Osteoblast (primary cell): ENCODE results near the gene HHEX. TPM values are rescaled to one million over a fixed set of nuclear protein-coding genes. Genes with fewer than 3 reads are reported as not detected.

Experiments
- DNase-seq: peaks from one replicate; pipeline ENCODE4 v3.0.0; 2011; ENCODE audit warnings: low spot score, mixed read lengths; ENCODE audit not compliant: insufficient read length; ENCODE audit errors: missing footprints
- H2AFZ ChIP-seq: 2 replicates; pipeline ENCODE4 v1.6.0; 2011; ENCODE audit warnings: mild to moderate bottlenecking, low read length
- H3K27ac ChIP-seq: 2 replicates; pipeline ENCODE4 v1.5.1; 2011; ENCODE audit warnings: mild to moderate bottlenecking, low read depth, low read length, moderate library complexity
- H3K27me3 ChIP-seq: 2 replicates; pipeline ENCODE4 v1.6.0; 2012; ENCODE audit warnings: mild to moderate bottlenecking, control low read depth, inconsistent platforms, low read length, moderate library complexity; ENCODE audit not compliant: insufficient read depth
- H3K36me3 ChIP-seq: 2 replicates; pipeline ENCODE4 v1.5.1; 2011; ENCODE audit warnings: mild to moderate bottlenecking, low read length, control low read depth, moderate library complexity; ENCODE audit not compliant: insufficient read depth
- H3K4me1 ChIP-seq: 2 replicates; pipeline ENCODE4 v1.5.1; 2011; ENCODE audit warnings: mild to moderate bottlenecking, low read length, control low read depth, moderate library complexity; ENCODE audit not compliant: insufficient read depth
- H3K4me2 ChIP-seq: 2 replicates; pipeline ENCODE4 v1.6.0; 2011; ENCODE audit warnings: mild to moderate bottlenecking, low read length; ENCODE audit not compliant: insufficient read depth
- H3K4me3 ChIP-seq: fragments of 200-600 bp; sonication (generic); 3 replicates; pipeline ENCODE4 v1.5.1; 2012; ENCODE audit warnings: mild to moderate bottlenecking, low read length, inconsistent platforms; ENCODE audit not compliant: insufficient read depth
- H3K79me2 ChIP-seq: 2 replicates; pipeline ENCODE4 v1.6.0; 2012; ENCODE audit warnings: mild to moderate bottlenecking, low read length, control low read depth, inconsistent platforms; ENCODE audit not compliant: insufficient read depth
- H3K9me3 ChIP-seq: 2 replicates; pipeline ENCODE4 v1.5.1; 2011; ENCODE audit warnings: low read depth, low read length, control low read depth
- H4K20me1 ChIP-seq: 2 replicates; pipeline ENCODE4 v1.6.0; 2012; ENCODE audit warnings: mild to moderate bottlenecking, low read length, control low read depth; ENCODE audit not compliant: insufficient read depth
- total RNA-seq: library from RNA; depleted of rRNA; stranded (reverse); fragments of >200 nt; gene quantifications from 2 replicates; pipeline ENCODE4 v1.2.3, GENCODE V29; 2012
- TF ChIP-seq, protein P1 (sequence below): IDR thresholded peaks from 2 replicates; pipeline ENCODE4 v1.5.1; 2011; ENCODE audit warnings: mild to moderate bottlenecking, low read depth, low read length, moderate library complexity; ENCODE audit errors: extremely low read depth

HHEX gene
- total RNA-seq, 1 donor = 0.36 TPM

DNA sequence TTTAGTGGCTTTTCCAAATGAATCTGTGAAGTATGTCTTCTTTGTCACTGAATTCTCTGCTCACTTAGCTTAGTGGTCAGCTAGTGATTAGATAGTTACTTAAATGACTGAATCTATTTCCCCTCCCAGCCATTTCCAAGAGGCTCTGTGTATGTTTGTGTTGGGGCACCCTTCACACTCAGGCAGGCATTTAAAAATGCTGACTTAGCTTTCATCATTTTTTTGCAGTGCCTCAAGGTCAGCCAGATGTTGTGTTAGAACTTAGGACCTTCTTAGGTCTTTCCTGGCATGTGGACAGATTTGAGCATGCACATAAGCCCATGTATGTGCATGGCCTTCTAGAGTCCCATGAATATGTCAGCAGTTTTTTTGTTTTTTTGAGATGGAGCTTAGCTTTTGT lies 25.4 kb upstream of the HHEX start:
- TF ChIP-seq, protein P1, sequence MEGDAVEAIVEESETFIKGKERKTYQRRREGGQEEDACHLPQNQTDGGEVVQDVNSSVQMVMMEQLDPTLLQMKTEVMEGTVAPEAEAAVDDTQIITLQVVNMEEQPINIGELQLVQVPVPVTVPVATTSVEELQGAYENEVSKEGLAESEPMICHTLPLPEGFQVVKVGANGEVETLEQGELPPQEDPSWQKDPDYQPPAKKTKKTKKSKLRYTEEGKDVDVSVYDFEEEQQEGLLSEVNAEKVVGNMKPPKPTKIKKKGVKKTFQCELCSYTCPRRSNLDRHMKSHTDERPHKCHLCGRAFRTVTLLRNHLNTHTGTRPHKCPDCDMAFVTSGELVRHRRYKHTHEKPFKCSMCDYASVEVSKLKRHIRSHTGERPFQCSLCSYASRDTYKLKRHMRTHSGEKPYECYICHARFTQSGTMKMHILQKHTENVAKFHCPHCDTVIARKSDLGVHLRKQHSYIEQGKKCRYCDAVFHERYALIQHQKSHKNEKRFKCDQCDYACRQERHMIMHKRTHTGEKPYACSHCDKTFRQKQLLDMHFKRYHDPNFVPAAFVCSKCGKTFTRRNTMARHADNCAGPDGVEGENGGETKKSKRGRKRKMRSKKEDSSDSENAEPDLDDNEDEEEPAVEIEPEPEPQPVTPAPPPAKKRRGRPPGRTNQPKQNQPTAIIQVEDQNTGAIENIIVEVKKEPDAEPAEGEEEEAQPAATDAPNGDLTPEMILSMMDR = no peak

GRCh38 chr10:92667078-92667477 lies 22.7 kb upstream of the HHEX start:
- H4K20me1 ChIP-seq = no peaks in the 10 kb centered on the region
- no peak overlapping the region for H2AFZ ChIP-seq
- no peaks in the 10 kb centered on the region for H3K27me3 ChIP-seq
- no peaks in the 10 kb centered on the region for H3K36me3 ChIP-seq
- H3K4me3 ChIP-seq = no peak overlapping the region
- no peaks in the 10 kb centered on the region for H3K9me3 ChIP-seq
- H3K27ac ChIP-seq = no peak overlapping the region
- DNase-seq = no peak
- H3K4me2 ChIP-seq = no peak overlapping the region
- H3K79me2 ChIP-seq = no peaks in the 10 kb centered on the region
- H3K4me1 ChIP-seq = no peaks in the 10 kb centered on the region
- TF ChIP-seq, protein P1 = no peak

More for the DNA sequence above, 25.4 kb upstream of the HHEX start:
- Histone ChIP-seq H3K9me3 (no peaks in the 10 kb centered on the region), H3K4me2 (no peak overlapping the region), H3K79me2 (no peaks in the 10 kb centered on the region), H2AFZ (no peak overlapping the region), H3K27ac (no peak overlapping the region), H4K20me1 (no peaks in the 10 kb centered on the region), H3K36me3 (no peaks in the 10 kb centered on the region), H3K4me1 (no peaks in the 10 kb centered on the region), H3K27me3 (no peaks in the 10 kb centered on the region), H3K4me3 (no peak overlapping the region)
- no peak for DNase-seq

GRCh38 chr10:92677708-92678107 lies 12.0 kb upstream of the HHEX start:
- no peak overlapping the region for H3K4me2 ChIP-seq
- TF ChIP-seq, protein P1 = no peak
- no peak overlapping the region for H3K27ac ChIP-seq
- H3K4me1 ChIP-seq = no peaks in the 10 kb centered on the region
- no peaks in the 10 kb centered on the region for H3K9me3 ChIP-seq
- no peak overlapping the region for H2AFZ ChIP-seq
- no peak overlapping the region for H3K4me3 ChIP-seq
- no peaks in the 10 kb centered on the region for H3K27me3 ChIP-seq
- no peaks in the 10 kb centered on the region for H3K36me3 ChIP-seq
- DNase-seq = no peak
- H4K20me1 ChIP-seq = no peaks in the 10 kb centered on the region
- no peaks in the 10 kb centered on the region for H3K79me2 ChIP-seq

DNA sequence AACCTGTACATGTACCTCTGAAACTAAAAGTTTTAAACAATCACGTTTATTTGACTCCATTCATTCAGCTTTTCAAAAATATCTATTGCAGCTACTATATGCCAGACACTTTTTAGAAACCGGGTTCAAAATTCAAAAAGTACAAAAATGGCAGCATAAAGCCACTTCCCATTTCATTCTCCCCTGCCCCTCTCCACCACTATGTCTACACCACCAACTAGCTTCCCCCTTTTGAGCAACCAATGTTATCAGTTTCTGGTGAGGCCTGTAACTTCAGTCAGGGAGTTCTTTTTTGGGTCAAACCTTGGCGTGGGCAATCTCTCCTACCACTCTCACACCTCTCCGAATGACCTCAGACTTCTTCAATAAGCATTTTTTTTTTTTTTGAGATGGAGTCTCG lies 11.5 kb upstream of the HHEX start:
- TF ChIP-seq, protein P1 = no peak
- Histone ChIP-seq H3K4me2 (no peak overlapping the region), H3K27me3 (no peaks in the 10 kb centered on the region), H3K9me3 (no peaks in the 10 kb centered on the region), H4K20me1 (no peaks in the 10 kb centered on the region), H3K4me3 (no peak overlapping the region), H2AFZ (no peak overlapping the region), H3K27ac (no peak overlapping the region), H3K4me1 (no peaks in the 10 kb centered on the region), H3K79me2 (no peaks in the 10 kb centered on the region), H3K36me3 (no peaks in the 10 kb centered on the region)
- no peak for DNase-seq
